ENCODE data around the gene ARHGEF9. TPM values are rescaled to one million over a fixed set of nuclear protein-coding genes. Genes with fewer than 3 reads are reported as not detected.

ARHGEF9 gene
- total RNA-seq, 2 donors from 2014 or later = 29.3 to 40.8 TPM

- H3K27ac ChIP-seq = no peak overlapping the region
- no peak for TF ChIP-seq CTCF (IDR thresholded peaks at IDR 0.05)
- H3K4me1 ChIP-seq = no peaks in the 10 kb centered on the region
- H3K9me3 ChIP-seq = no peaks in the 10 kb centered on the region
- no peaks in the 10 kb centered on the region for H3K27me3 ChIP-seq
- no peak overlapping the region for H3K4me3 ChIP-seq
- DNase-seq = no peak
- intact Hi-C loops (cut with DNase I) = no loop called here
- H3K9ac ChIP-seq (ENCODE audit: low read depth in 2 of 2, low read length in 2 of 2) = no peak overlapping the region
- no peaks in the 10 kb centered on the region for H3K36me3 ChIP-seq
Observed at GRCh38 chrX:63746715-63747114, 38.3 kb downstream of the ARHGEF9 start.

GRCh38 chrX:63746278-63746677, 38.7 kb downstream of the ARHGEF9 start:
- H3K4me1 ChIP-seq = no peaks in the 10 kb centered on the region
- H3K27ac ChIP-seq = no peak overlapping the region
- TF ChIP-seq CTCF (IDR thresholded peaks at IDR 0.05) = no peak
- H3K4me3 ChIP-seq = no peak overlapping the region
- intact Hi-C loops (cut with DNase I) = no loop called here
- no peaks in the 10 kb centered on the region for H3K36me3 ChIP-seq
- no peaks in the 10 kb centered on the region for H3K9me3 ChIP-seq
- H3K9ac ChIP-seq (ENCODE audit: low read depth in 2 of 2, low read length in 2 of 2) = no peak overlapping the region
- DNase-seq = no peak
- H3K27me3 ChIP-seq = no peaks in the 10 kb centered on the region

GRCh38 chrX:63744850-63745394, 40.1 kb downstream of the ARHGEF9 start:
- intact Hi-C loops (cut with DNase I) = no loop called here

GRCh38 chrX:63743596-63743995, 41.4 kb downstream of the ARHGEF9 start:
- Histone ChIP-seq H3K27ac (no peak overlapping the region), H3K36me3 (no peaks in the 10 kb centered on the region), H3K4me1 (no peaks in the 10 kb centered on the region), H3K9me3 (no peaks in the 10 kb centered on the region), H3K4me3 (no peak overlapping the region), H3K27me3 (no peaks in the 10 kb centered on the region), H3K9ac (ENCODE audit: low read depth in 2 of 2, low read length in 2 of 2) (no peak overlapping the region)
- intact Hi-C loops (cut with DNase I) = no loop called here
- DNase-seq = no peak
- no peak for TF ChIP-seq CTCF (IDR thresholded peaks at IDR 0.05)

More at GRCh38 chrX:63744850-63745394, 40.1 kb downstream of the ARHGEF9 start:
- Histone ChIP-seq H3K9ac (ENCODE audit: low read depth in 2 of 2, low read length in 2 of 2) (no peak overlapping the region), H3K9me3 (no peaks in the 10 kb centered on the region), H3K27ac (no peak overlapping the region), H3K36me3 (no peaks in the 10 kb centered on the region), H3K4me1 (no peaks in the 10 kb centered on the region), H3K4me3 (no peak overlapping the region), H3K27me3 (no peaks in the 10 kb centered on the region)
- no peak for DNase-seq
- TF ChIP-seq CTCF (IDR thresholded peaks at IDR 0.05) = no peak

- H3K4me1 ChIP-seq = no peaks in the 10 kb centered on the region
- no peak for DNase-seq
- TF ChIP-seq CTCF (IDR thresholded peaks at IDR 0.05) = no peak
- H3K27me3 ChIP-seq = no peaks in the 10 kb centered on the region
- no peak overlapping the region for H3K27ac ChIP-seq
- H3K9ac ChIP-seq (ENCODE audit: low read depth in 2 of 2, low read length in 2 of 2) = no peak overlapping the region
- intact Hi-C loops (cut with DNase I) = no loop called here
- no peak overlapping the region for H3K4me3 ChIP-seq
- no peaks in the 10 kb centered on the region for H3K9me3 ChIP-seq
- H3K36me3 ChIP-seq = no peaks in the 10 kb centered on the region
Observed at GRCh38 chrX:63740382-63740781, 44.6 kb downstream of the ARHGEF9 start.
